GM12878 (cell line): ENCODE results near the gene EEFSEC. TPM values are rescaled to one million over a fixed set of nuclear protein-coding genes. Genes with fewer than 3 reads are reported as not detected.

ENCODE experiments used
- ATAC-seq: fragments of 200-7000 bp; cut with Tn5 transposase; 3 replicates; pipeline ENCODE4 v1.9.1; 2020; ENCODE audit warnings: mild to moderate bottlenecking, moderate library complexity
- BruUV-seq: library from RNA; stranded (reverse); fragments of 400-500 nt; replicated peaks from 2 replicates; lab custom pipeline; 2021; lab: Mats Ljungman, UMichigan
- CTCF ChIA-PET: fragments of 300-600 bp; sonication (Branson Sonifier 250); formaldehyde crosslinking; extraction: SDS; loops from one replicate; lab custom pipeline; 2021; ENCODE audit warnings: inconsistent platforms; lab: Yijun Ruan, JAX
- POLR2A ChIA-PET: fragments of 350-600 bp; formaldehyde crosslinking; extraction: SDS; loops from one replicate; lab custom pipeline; 2021; ENCODE audit warnings: inconsistent platforms; lab: Charles Lee
- RAD21 ChIA-PET: fragments of 300-600 bp; sonication (Branson Sonifier 250); formaldehyde crosslinking; loops from one replicate; lab custom pipeline; 2023; ENCODE audit warnings: antibody characterized with exemption; ENCODE audit not compliant: unreplicated experiment; lab: Charles Lee
- SMC1A ChIA-PET: fragments of 300-600 bp; sonication (Branson Sonifier 250); formaldehyde crosslinking; loops from one replicate; lab custom pipeline; 2023; ENCODE audit not compliant: unreplicated experiment, uncharacterized antibody; lab: Charles Lee
- DNase-seq: peaks from one replicate; pipeline ENCODE4 v3.0.0-alpha.2; 2011; ENCODE audit warnings: low read depth, low spot score
- FAIRE-seq: peaks from 3 replicates; lab custom pipeline; 2011; peaks lifted over from hg19 to GRCh38; lab: Jason Lieb, UNC
- H2AFZ ChIP-seq: 2 replicates; pipeline ENCODE4 v1.6.0; 2011; ENCODE audit warnings: low read depth, low read length, control low read depth; ENCODE audit not compliant: control insufficient read depth
- H3K27ac ChIP-seq: 2 replicates; pipeline ENCODE4 v1.5.1; 2011; ENCODE audit warnings: control low read depth; ENCODE audit not compliant: control insufficient read depth, insufficient read depth
- H3K27me3 ChIP-seq, 2 experiments: replicated peaks in 1 of 2; 2 replicates each; pipeline versions ENCODE4 v1.6.0 to v1.6.1; 2011; ENCODE audit warnings: low read length in 1 of 2; ENCODE audit not compliant: control insufficient read depth in 2 of 2, insufficient read depth in 2 of 2
- H3K36me3 ChIP-seq, 2 experiments: 2 replicates each; pipeline ENCODE4 v1.5.1; 2011; ENCODE audit warnings: low read length in 1 of 2; ENCODE audit not compliant: control insufficient read depth in 2 of 2, insufficient read depth in 2 of 2
- H3K4me1 ChIP-seq: 2 replicates; pipeline ENCODE4 v1.6.1; 2011; ENCODE audit warnings: mild to moderate bottlenecking, low read length, moderate library complexity, mixed read lengths; ENCODE audit not compliant: control insufficient read depth, insufficient read depth
- H3K4me2 ChIP-seq: 2 replicates; pipeline ENCODE4 v1.6.0; 2011; ENCODE audit warnings: control low read depth; ENCODE audit not compliant: control insufficient read depth, insufficient read depth
- H3K4me3 ChIP-seq: fragments of 200-600 bp; sonication (generic); 2 replicates; pipeline ENCODE4 v1.5.1; 2016
- H3K79me2 ChIP-seq: 2 replicates; pipeline ENCODE4 v1.6.0; 2011; ENCODE audit warnings: low read length; ENCODE audit not compliant: control insufficient read depth, insufficient read depth
- H3K9ac ChIP-seq: 2 replicates; pipeline ENCODE4 v1.8.0; 2011; ENCODE audit warnings: low read length, control low read depth, mixed read lengths; ENCODE audit not compliant: control insufficient read depth, insufficient read depth
- H3K9me3 ChIP-seq: replicated peaks from 3 replicates; pipeline ENCODE4 v1.5.1; 2011; ENCODE audit warnings: mild to moderate bottlenecking, low read length; ENCODE audit not compliant: control insufficient read depth, insufficient read depth
- H4K20me1 ChIP-seq: 2 replicates; pipeline ENCODE4 v1.6.0; 2011; ENCODE audit not compliant: control insufficient read depth, insufficient read depth
- BCL11A ChIP-seq: IDR thresholded peaks from 2 replicates; pipeline ENCODE4 v1.6.1; 2011; ENCODE audit warnings: low read depth, low read length
- BMI1 ChIP-seq: fragments of 450-650 bp; IDR thresholded peaks from 2 replicates; pipeline ENCODE4 v1.6.1; 2016; ENCODE audit warnings: mild to moderate bottlenecking, moderate library complexity, borderline replicate concordance
- CBX3 ChIP-seq: fragments of 200-600 bp; sonication (generic); IDR thresholded peaks from 2 replicates; pipeline ENCODE4 v1.6.1; 2016; ENCODE audit warnings: low read depth, borderline replicate concordance
- DPF2 ChIP-seq: fragments of 450-650 bp; IDR thresholded peaks from 2 replicates; pipeline ENCODE4 v1.6.1; 2017; ENCODE audit warnings: mild to moderate bottlenecking
- EP300 ChIP-seq, 2 experiments: fragments of 150-350 bp in 1 of 2; IDR thresholded peaks; 2 replicates each; pipeline ENCODE4 v1.6.1; 2011 to 2012; ENCODE audit warnings: low read depth in 2 of 2, low read length in 2 of 2, borderline replicate concordance in 1 of 2, improper control_type of control experiment in 1 of 2, inconsistent platforms in 1 of 2; ENCODE audit not compliant: control insufficient read depth in 1 of 2
- HDAC6 ChIP-seq: fragments of 200-600 bp; sonication (generic); IDR thresholded peaks from one replicate; pipeline ENCODE4 v1.8.0; 2017; ENCODE audit warnings: antibody characterized with exemption; ENCODE audit not compliant: unreplicated experiment
- POU2F2 ChIP-seq: IDR thresholded peaks from 3 replicates; pipeline ENCODE4 v1.6.1; 2011; ENCODE audit warnings: low read depth, mild to moderate bottlenecking, low read length, borderline replicate concordance
- RAD21 ChIP-seq: IDR thresholded peaks from 2 replicates; pipeline ENCODE4 v1.6.1; 2011; ENCODE audit warnings: mild to moderate bottlenecking, low read depth, low read length, moderate library complexity; ENCODE audit not compliant: insufficient read depth
- RB1 ChIP-seq: fragments of 450-650 bp; formaldehyde crosslinking; IDR thresholded peaks from 2 replicates; pipeline ENCODE4 v1.6.1; 2017; ENCODE audit warnings: mild to moderate bottlenecking, borderline replicate concordance
- SMC3 ChIP-seq: IDR thresholded peaks from 2 replicates; pipeline ENCODE4 v1.6.1; 2011; ENCODE audit warnings: low read length, improper control_type of control experiment, borderline replicate concordance
- SPI1 ChIP-seq: IDR thresholded peaks from 2 replicates; pipeline ENCODE4 v1.6.1; 2011; ENCODE audit warnings: low read depth, mild to moderate bottlenecking, low read length, moderate library complexity, borderline replicate concordance; ENCODE audit not compliant: insufficient read depth
- TCF3 ChIP-seq: IDR thresholded peaks from 2 replicates; pipeline ENCODE4 v1.6.1; 2012; ENCODE audit warnings: low read depth, mild to moderate bottlenecking, low read length, borderline replicate concordance; ENCODE audit not compliant: insufficient read depth
- YBX1 ChIP-seq: fragments of 450-650 bp; IDR thresholded peaks from 2 replicates; pipeline ENCODE4 v1.6.1; 2016; ENCODE audit warnings: antibody characterized with exemption
- ZNF207 ChIP-seq: fragments of 450-650 bp; IDR thresholded peaks from 2 replicates; pipeline ENCODE4 v1.6.1; 2014; ENCODE audit warnings: antibody characterized with exemption, mild to moderate bottlenecking, borderline replicate concordance
- ZNF622 ChIP-seq: fragments of 450-650 bp; IDR thresholded peaks from 2 replicates; pipeline ENCODE4 v1.6.1; 2017; ENCODE audit warnings: mild to moderate bottlenecking, inconsistent platforms
- WGBS: methylation state at CpG from one replicate; pipeline ENCODE4 v1.1.6; 2016; ENCODE audit warnings: low lambda C conversion rate; ENCODE audit not compliant: insufficient replicate concordance, insufficient coverage; ENCODE audit errors: missing lambda C conversion rate; 5-methylcytosine and 5-hydroxymethylcytosine counted together
- in situ Hi-C: fragments of 300-500 bp; cut with MboI; formaldehyde crosslinking; loops from 9 replicates; pipeline ENCODE4 v1.14.3; 2018; ENCODE audit warnings: mixed read lengths
- intact Hi-C: fragments of 100-400 bp; cut with micrococcal nuclease; formaldehyde crosslinking; loops from one replicate; pipeline ENCODE4 v1.14.2; 2022; ENCODE audit not compliant: unreplicated experiment
- polyA plus RNA-seq, 11 experiments: library from polyadenylated mRNA; depleted of rRNA in 4 of 11; unstranded in 6 of 11; stranded (reverse) in 5 of 11; fragments of >200 nt; fragmentation: Nextera tagmentation in 4 of 11; fragmentation: Illumina TruSeq in 1 of 11; extraction: Ambion mirVana in 4 of 11; extraction: Trizol in 1 of 11; gene quantifications; 1 replicate in 1 of 11; 2 replicates in 10 of 11; pipeline versions ENCODE4 v1.2.1 to v1.2.3, GENCODE V29; 2011 to 2016; ENCODE audit warnings: inconsistent platforms in 2 of 11, missing spikeins in 2 of 11, low read depth in 1 of 11
- total RNA-seq, 4 experiments: library from RNA; depleted of rRNA in 3 of 4; stranded (reverse); fragments of >200 nt in 3 of 4; fragmentation: Illumina TruSeq in 1 of 4; extraction: Trizol in 1 of 4; gene quantifications; 2 replicates each; pipeline versions ENCODE4 v1.2.1 to v1.2.3, GENCODE V29; 2013 to 2021
- TF ChIP-seq, protein P1 (sequence below): fragments of 450-650 bp; formaldehyde crosslinking; IDR thresholded peaks from 2 replicates; pipeline ENCODE4 v1.4.0; 2020; ENCODE audit warnings: mild to moderate bottlenecking, moderate library complexity
- TF ChIP-seq, protein P2 (sequence below): fragments of 450-650 bp; IDR thresholded peaks from 2 replicates; pipeline ENCODE4 v1.6.1; 2016; ENCODE audit warnings: mild to moderate bottlenecking, moderate library complexity, borderline replicate concordance

The EEFSEC gene
- total and polyA plus RNA-seq, 10 of the 15 experiments (the other 5 are each of a cell fraction or from before 2014, with no cell fraction given) = 0.29 to 29.1 (median 16.1) TPM

DNA sequence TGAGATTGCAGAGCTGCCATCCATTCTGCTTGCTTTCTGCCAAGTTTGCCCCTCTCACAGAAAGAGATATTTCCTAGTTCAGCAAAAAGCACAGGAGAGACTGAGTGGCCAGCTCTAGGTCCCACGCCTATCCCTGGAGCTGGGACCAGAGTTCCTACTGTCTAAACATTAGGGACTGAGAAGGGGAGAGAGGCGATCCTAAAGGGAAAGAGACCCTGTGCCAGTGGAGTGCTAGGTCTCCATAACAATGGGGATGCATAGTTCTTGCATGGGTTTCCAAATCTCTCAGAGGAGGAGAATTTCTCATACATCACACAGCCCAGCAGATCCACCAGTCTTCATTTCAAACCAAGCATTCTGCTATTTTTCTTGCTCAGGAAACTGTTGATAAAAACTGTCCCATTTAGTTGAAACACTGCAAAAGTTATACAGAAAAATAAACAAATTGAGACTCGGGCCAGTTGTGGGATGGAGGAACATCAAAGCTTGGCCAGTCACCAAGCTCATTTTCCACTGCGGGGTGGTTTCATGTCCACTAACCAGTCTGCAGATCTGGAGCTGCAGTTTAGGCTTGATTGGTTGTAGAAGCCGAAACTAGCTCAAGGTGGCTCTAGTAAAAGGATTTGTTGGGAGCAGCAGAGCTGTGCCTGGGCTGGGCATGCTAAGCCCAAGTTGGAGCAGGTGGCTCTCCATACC, 62.7 kb downstream of the EEFSEC start:
- H2AFZ ChIP-seq = no peak overlapping the region
- BruUV-seq = no TSS peak
- no peaks in the 10 kb centered on the region for H4K20me1 ChIP-seq
- H3K27ac ChIP-seq = no peak overlapping the region
- H3K9ac ChIP-seq = no peak overlapping the region
- SMC1A ChIA-PET = interaction anchor here (1.8 kb wide), 1 partner anchor 10 kb away, joined by 5 read pairs; no protein-coding TSS in a partner anchor
- intact Hi-C loops (no loop called here), in situ Hi-C loops (no loop called here)
- no peak overlapping the region for H3K4me3 ChIP-seq
- RAD21 ChIA-PET = no interaction called here
- no peak overlapping the region for H3K4me2 ChIP-seq
- WGBS = 80% methylated on average over 5 of the region's 5 CpGs
- CTCF ChIA-PET = interaction anchor here (0.8 to 1.4 kb wide), 5 partner anchors 9 to 106 kb away, joined by 3 to 5 read pairs (median 4); no protein-coding TSS in a partner anchor
- H3K27me3 ChIP-seq = no peaks in the 10 kb centered on the region
- H3K4me1 ChIP-seq = peaks cover 8% of the 10 kb centered on the region
- POLR2A ChIA-PET = no interaction called here
- ATAC-seq = no peak
- no peak for DNase-seq
- no peak for FAIRE-seq
- H3K79me2 ChIP-seq = no peaks in the 10 kb centered on the region; the same call in 1 of the 2 replicates
- peaks cover 0 to 3% of the 10 kb centered on the region in 2 experiments; a peak in 1 of 4 replicates for H3K36me3 ChIP-seq
- H3K9me3 ChIP-seq = peaks cover under 1% of the 10 kb centered on the region; the same call in 1 of the 3 replicates
- TF ChIP-seq DPF2 (no peak), ZNF207 (no peak), BCL11A (no peak), SMC3 (no peak), HDAC6 (no peak), SPI1 (no peak), RAD21 (no peak), BMI1 (no peak), POU2F2 (no peak), CBX3 (no peak), TCF3 (no peak), EP300 (IDR thresholded peaks at IDR 0.05; ENCODE audit: borderline replicate concordance in 1 of 2, control insufficient read depth in 1 of 2, low read depth in 2 of 2, low read length in 2 of 2) (no peak), ZNF622 (no peak), YBX1 (no peak), RB1 (no peak)
- TF ChIP-seq, protein P1, sequence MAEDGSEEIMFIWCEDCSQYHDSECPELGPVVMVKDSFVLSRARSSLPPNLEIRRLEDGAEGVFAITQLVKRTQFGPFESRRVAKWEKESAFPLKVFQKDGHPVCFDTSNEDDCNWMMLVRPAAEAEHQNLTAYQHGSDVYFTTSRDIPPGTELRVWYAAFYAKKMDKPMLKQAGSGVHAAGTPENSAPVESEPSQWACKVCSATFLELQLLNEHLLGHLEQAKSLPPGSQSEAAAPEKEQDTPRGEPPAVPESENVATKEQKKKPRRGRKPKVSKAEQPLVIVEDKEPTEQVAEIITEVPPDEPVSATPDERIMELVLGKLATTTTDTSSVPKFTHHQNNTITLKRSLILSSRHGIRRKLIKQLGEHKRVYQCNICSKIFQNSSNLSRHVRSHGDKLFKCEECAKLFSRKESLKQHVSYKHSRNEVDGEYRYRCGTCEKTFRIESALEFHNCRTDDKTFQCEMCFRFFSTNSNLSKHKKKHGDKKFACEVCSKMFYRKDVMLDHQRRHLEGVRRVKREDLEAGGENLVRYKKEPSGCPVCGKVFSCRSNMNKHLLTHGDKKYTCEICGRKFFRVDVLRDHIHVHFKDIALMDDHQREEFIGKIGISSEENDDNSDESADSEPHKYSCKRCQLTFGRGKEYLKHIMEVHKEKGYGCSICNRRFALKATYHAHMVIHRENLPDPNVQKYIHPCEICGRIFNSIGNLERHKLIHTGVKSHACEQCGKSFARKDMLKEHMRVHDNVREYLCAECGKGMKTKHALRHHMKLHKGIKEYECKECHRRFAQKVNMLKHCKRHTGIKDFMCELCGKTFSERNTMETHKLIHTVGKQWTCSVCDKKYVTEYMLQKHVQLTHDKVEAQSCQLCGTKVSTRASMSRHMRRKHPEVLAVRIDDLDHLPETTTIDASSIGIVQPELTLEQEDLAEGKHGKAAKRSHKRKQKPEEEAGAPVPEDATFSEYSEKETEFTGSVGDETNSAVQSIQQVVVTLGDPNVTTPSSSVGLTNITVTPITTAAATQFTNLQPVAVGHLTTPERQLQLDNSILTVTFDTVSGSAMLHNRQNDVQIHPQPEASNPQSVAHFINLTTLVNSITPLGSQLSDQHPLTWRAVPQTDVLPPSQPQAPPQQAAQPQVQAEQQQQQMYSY (CRISPR knock-in tag) = no peak
- TF ChIP-seq, protein P2, sequence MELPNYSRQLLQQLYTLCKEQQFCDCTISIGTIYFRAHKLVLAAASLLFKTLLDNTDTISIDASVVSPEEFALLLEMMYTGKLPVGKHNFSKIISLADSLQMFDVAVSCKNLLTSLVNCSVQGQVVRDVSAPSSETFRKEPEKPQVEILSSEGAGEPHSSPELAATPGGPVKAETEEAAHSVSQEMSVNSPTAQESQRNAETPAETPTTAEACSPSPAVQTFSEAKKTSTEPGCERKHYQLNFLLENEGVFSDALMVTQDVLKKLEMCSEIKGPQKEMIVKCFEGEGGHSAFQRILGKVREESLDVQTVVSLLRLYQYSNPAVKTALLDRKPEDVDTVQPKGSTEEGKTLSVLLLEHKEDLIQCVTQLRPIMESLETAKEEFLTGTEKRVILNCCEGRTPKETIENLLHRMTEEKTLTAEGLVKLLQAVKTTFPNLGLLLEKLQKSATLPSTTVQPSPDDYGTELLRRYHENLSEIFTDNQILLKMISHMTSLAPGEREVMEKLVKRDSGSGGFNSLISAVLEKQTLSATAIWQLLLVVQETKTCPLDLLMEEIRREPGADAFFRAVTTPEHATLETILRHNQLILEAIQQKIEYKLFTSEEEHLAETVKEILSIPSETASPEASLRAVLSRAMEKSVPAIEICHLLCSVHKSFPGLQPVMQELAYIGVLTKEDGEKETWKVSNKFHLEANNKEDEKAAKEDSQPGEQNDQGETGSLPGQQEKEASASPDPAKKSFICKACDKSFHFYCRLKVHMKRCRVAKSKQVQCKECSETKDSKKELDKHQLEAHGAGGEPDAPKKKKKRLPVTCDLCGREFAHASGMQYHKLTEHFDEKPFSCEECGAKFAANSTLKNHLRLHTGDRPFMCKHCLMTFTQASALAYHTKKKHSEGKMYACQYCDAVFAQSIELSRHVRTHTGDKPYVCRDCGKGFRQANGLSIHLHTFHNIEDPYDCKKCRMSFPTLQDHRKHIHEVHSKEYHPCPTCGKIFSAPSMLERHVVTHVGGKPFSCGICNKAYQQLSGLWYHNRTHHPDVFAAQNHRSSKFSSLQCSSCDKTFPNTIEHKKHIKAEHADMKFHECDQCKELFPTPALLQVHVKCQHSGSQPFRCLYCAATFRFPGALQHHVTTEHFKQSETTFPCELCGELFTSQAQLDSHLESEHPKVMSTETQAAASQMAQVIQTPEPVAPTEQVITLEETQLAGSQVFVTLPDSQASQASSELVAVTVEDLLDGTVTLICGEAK = no peak
